NCI-H524 treated with DMSO at 0.1 percent for 48 hours (cell line): ENCODE results near the gene MUSK.
A peak's percentile ranks its signal among the peaks of the same experiment; 100 is the strongest.

Source experiments
- DNase-seq: peaks from one replicate; lab custom pipeline; 2025; lab: John Stamatoyannopoulos, UW

Gene MUSK

GRCh38 chr9:110668570-110669167 lies at the start of gene MUSK:
Gene MUSK, plus strand, starts transcription at chr9:110668791. Its CDS starts 114 bp downstream, at chr9:110668905.
- DNase-seq, result no peak

- no peak for DNase-seq
Measured at GRCh38 chr9:110619831-110620230, 48.8 kb upstream of the MUSK start.

- no peak for DNase-seq
Measured at GRCh38 chr9:110620726-110621125, 47.9 kb upstream of the MUSK start.

- DNase-seq, result no peak
Measured at GRCh38 chr9:110622368-110622767, 46.2 kb upstream of the MUSK start.

DNA sequence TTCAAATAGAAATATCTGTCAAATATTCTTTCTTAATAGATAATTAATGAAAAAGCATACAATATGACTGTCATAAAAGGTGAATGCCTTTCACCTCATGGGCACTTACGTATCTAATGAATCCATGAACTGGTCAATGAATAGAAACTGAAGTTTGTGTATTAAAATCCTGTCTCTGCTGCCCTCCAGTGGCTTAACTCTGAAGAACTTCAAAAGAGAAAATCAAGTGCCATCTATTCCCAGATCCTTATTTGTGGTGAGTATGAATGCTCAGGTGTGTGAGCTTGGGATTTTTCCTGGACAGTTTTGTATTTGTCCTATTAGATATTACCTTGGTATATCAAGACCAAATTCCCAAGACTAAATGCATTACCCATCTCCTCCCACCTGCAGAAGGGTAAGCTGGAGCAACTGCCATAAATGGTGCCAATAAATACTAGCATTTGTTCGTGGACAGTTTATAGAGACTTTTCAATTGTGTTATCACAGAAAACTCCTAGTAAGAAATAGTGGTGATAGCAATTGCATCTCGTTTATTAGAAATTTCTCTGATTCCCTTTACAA lies 45.0 kb upstream of the MUSK start:
- DNase-seq, result peak; percentile 22

GRCh38 chr9:110626101-110626829 lies 42.3 kb upstream of the MUSK start:
- DNase-seq, result no peak

GRCh38 chr9:110635589-110635988 lies 33.0 kb upstream of the MUSK start:
- no peak for DNase-seq

DNA sequence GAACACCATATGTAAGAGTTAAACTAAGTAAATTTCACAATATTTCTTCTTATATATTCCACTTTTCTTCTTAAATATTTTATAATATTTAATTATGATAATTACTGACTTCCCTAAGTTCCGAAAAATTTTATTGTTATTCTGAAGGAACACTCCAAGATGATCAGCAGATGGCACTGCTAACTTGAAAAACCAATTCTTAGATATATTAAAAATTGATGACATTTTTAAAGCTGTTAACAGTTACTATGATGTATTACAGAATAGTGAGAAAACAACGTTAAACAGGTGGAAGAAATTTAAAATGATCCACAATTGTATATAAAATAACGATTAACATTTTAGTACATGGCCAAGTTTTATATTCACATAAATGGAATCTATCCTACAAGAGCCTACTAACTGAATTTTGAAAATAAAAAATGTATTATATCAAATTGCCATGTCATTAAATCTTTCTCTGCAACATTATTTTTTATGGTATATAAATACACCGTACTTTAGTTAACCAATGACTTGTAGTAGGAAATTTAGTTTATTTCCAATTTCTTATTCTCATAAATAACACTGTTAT lies 30.1 kb upstream of the MUSK start:
- no peak for DNase-seq

GRCh38 chr9:110640736-110641135 lies 27.9 kb upstream of the MUSK start:
- no peak for DNase-seq

- no peak for DNase-seq
Measured at GRCh38 chr9:110641293-110641692, 27.3 kb upstream of the MUSK start.

DNA sequence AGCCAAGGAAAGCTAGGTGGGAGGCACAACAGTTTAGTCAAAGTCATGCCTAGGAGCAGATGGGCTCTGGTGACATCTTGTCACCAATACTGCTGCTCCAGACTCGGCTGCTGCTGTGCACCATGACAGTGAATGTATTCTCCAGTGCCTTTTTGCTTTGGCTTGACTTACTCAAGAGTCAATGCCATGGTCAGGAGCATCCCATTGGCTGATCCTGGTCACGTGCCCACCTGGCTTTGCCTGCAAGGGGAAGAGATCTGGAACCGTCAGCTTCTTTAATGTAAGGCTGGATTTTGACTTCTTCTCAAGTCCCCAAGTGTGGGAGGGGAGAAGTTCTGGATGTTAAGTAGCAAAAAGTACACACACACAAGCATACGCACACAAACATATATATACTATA lies 19.9 kb upstream of the MUSK start:
- no peak for DNase-seq

- DNase-seq, result no peak
Measured at GRCh38 chr9:110650261-110650660, 18.3 kb upstream of the MUSK start.

- DNase-seq, result no peak
Measured at GRCh38 chr9:110650991-110651411, 17.6 kb upstream of the MUSK start.

DNA sequence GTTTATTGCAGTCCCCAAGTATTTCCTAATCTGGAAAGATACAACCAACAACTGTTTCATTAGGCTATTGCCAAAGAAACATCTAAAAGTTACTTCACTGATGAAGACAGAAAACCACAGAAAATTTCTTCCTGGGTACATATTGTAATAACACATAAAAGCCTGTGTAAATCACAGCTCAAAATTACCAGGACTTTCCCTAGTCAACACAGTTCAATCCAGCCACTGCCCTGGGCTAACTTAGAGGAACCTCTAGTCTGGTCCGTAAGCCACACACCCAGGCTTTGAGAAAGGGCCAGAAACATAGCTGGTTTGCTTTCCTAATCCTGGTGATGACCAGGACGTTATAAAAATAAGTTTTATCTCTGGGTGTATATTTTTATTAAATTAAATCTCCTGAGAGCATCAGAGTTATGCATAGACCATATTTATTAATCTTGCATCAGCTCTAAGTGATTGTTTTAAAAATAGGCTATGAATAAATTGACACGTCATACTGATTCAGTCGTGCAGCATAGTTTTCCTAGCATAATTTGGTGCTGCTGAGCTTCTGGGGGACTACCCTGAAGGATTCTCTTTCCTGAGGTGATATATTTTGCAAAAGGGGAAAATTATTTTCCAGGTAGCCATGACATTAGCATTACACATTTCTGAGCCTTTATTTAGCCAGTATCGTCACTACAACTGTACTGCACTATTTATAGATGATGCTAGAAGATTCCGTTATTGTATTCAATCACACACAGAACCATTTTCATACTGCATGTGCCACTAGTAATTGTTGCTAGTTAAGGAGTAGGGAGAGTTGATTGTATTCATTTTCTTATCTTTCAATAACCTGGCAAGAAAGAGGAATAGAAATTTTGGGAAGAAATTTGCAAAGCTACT lies 12.6 kb upstream of the MUSK start:
- DNase-seq, result no peak

- no peak for DNase-seq
Measured at GRCh38 chr9:110659891-110660541, 8.6 kb upstream of the MUSK start.

DNA sequence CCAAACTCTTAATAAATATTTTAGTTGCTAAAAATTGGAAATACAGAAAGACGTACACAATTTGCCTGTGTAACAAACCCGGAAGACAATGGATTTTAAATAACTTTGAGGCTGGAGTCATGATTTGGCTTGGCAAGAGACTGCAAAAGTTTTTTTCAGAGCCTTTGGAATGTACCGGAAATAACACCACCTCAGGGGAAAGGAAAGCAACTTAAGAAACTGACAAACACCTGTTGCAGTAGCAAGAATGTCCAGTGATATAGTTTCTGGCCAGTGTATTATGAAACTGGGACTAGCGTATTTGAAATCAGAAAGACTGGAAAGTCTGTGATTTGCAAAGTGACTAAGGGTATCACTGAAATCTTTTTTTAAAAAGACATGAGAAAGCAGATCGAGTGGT lies 842 bp downstream of the MUSK start:
- no peak for DNase-seq

GRCh38 chr9:110671849-110672248 lies 3.3 kb downstream of the MUSK start:
- no peak for DNase-seq

GRCh38 chr9:110672873-110673510 lies 4.4 kb downstream of the MUSK start:
- no peak for DNase-seq

- DNase-seq, result no peak
Measured at GRCh38 chr9:110687497-110687896, 18.9 kb downstream of the MUSK start.

DNA sequence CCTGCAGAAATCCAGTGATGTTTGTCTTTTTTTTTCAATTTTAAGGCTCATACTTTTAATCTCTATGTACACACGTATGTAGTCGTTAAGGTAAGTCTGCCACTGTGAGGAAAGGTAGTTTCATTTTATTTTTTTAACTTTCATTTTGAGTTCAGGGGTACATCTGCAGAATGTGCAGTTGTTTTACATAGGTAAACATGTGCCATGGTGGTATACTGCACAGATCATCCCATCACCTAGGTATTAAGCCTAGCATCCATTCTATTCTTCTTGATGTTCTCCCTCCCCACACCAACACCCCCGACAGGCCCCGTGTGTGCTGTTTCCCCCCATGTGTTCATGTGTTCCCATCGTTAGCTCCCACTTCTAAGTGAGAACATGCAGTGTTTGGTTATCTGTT lies 19.7 kb downstream of the MUSK start:
- DNase-seq, result no peak

- no peak for DNase-seq
Measured at GRCh38 chr9:110691002-110691549, 22.5 kb downstream of the MUSK start.
